GM12892 (cell line): ENCODE data around the gene NPEPL1.

Experiments
- DNase-seq: peaks from one replicate; pipeline ENCODE4 v3.0.0; 2011; ENCODE audit not compliant: insufficient read length
- FAIRE-seq: peaks from 2 replicates; lab custom pipeline; 2011; peaks lifted over from hg19 to GRCh38; lab: Jason Lieb, UNC
- POLR2A ChIP-seq: IDR thresholded peaks from 2 replicates; pipeline ENCODE4 v1.6.1; 2011; ENCODE audit warnings: low read depth, low read length, control low read depth
- POLR2AphosphoS5 ChIP-seq: IDR thresholded peaks from 2 replicates; pipeline ENCODE4 v1.6.1; 2011; ENCODE audit warnings: low read depth, low read length, control low read depth
- TAF1 ChIP-seq: IDR thresholded peaks from 2 replicates; pipeline ENCODE4 v1.6.1; 2011; ENCODE audit warnings: low read depth, mild to moderate bottlenecking, control low read depth, low read length, borderline replicate concordance

Gene NPEPL1

DNA sequence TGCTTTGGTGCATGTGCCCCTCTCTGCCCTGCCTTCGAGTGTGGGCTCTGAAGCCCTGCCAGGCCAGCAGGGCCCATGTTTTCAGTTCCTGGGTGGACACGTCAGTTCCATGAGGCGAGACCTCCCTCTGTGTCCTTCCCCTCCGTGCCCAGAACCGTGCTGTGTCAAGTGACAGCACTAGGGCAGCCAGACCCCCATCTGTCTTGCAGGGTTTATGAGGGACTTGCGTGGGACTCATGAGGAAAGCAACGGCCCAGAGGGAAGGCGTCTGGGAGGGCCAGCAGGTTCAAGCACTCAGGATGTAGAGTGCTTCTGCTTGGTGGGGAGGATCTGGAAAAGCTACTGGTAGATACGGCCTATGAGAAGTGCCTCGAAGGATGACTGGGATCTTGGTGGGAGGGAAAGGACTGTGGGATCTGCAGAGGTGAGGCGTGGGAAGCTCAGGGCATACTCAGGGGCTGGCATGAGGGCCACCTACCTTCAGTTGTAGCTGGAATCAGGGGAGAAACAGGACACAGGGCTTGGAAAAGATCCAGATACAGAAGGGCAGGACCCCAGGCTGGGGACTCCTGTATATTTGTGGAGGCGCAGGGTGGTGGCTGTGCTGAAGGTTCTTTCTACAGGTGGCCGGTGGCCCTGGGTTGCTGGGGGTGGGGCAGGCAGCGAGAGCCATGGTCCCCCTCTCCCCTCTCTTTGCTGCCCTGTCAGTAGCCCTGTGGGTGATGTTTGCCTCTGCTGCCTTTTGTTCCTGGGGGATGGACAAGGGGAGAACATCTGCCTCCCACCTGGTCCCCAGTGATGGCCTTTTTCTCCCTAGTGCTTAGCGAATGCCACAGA is 5.5 kb downstream of the NPEPL1 start:
- TF ChIP-seq POLR2A (no peak), TAF1 (no peak), POLR2AphosphoS5 (no peak)
- FAIRE-seq: no peak
- no peak for DNase-seq

- no peak for FAIRE-seq
- no peak for DNase-seq
- no peak for TF ChIP-seq TAF1
- no peak for TF ChIP-seq POLR2A
- no peak for TF ChIP-seq POLR2AphosphoS5
These were observed 6.4 kb downstream of the NPEPL1 start for GRCh38 chr20:58698741-58699622.

GRCh38 chr20:58699623-58700107 is 7.1 kb downstream of the NPEPL1 start:
- no peak for DNase-seq
- TF ChIP-seq POLR2AphosphoS5: no peak
- TF ChIP-seq TAF1: no peak
- FAIRE-seq: no peak

DNA sequence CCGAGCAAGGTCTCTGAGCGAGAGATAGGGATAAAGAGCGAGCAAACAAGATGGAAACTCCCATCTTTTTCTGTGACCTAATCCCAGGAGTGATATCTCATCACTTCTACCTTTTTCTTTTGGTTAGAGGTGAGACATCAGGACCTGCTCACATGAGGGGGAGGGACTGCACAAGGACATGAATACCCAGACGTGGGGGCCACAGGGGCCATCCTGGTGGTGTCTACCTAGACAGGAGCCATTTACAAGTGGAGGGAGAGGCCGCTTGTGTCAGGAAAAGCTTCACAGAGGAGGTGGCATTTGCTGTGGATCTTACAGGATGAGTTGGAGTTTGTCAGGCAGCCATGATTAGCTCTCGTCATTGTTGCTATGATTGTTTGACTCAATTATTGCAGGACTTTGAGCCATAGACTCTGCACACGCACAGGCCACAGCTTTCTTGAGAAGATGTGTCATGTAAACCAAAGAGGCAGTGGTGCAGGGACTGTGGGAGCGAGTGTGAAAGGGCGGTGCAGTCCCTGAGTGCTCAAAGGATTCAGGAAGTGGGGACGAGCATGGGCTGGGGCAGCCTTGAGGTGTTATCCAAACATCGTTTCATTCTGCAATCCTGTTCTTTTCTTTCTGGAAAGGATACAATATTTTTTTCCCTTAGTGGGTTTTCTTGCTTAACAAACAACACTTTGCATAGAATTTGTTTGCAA is 7.7 kb downstream of the NPEPL1 start:
- DNase-seq (no peak), FAIRE-seq (no peak)
- TF ChIP-seq POLR2AphosphoS5 (no peak), TAF1 (no peak), POLR2A (no peak)

GRCh38 chr20:58700823-58701222 is 8.2 kb downstream of the NPEPL1 start:
- no peak for DNase-seq
- no peak for FAIRE-seq
- TF ChIP-seq POLR2AphosphoS5 (no peak), TAF1 (no peak), POLR2A (no peak)

DNA sequence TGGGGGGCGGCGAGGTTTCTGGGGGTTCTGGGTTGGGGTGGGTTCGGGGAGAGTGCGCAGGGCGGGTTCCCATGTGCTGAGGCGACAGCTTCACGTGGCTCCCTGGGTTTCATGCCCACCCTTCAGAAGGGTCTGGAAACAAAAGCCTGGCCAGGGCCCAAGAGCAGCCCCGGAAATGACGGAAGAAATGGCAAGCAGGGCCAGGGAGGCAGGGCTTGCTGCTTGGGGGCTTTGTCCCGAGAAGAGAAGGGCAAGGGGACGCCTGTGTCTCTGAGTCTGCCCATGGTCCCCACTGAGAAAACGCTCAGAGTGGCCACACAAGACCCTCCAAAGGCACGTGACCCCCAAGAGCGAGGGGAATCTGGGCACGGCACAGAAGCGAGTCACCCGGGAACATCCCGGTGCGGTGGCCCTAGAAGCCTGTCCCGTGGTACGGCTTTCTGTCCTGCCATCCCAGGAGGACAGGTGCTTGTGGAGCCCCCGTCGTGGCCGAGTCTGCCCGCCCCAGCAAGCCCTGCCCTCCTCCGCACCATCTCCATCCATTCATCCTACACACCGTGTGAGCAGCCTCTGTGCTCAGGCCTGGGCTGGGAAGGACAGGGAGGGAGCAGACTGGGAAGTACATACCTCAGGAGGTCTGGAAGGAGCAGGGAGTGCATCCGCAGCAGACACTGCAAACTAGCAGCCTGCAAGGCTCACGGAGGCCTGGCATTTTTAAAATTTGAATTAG is 9.0 kb downstream of the NPEPL1 start:
- TF ChIP-seq TAF1 (no peak), POLR2AphosphoS5 (no peak), POLR2A (no peak)
- FAIRE-seq (no peak), DNase-seq (no peak)

- DNase-seq (no peak), FAIRE-seq (no peak)
- no peak for TF ChIP-seq POLR2AphosphoS5
- no peak for TF ChIP-seq POLR2A
- no peak for TF ChIP-seq TAF1
These were observed 9.5 kb downstream of the NPEPL1 start for GRCh38 chr20:58702161-58702510.

GRCh38 chr20:58702859-58703648 is 10.5 kb downstream of the NPEPL1 start:
- no peak for TF ChIP-seq POLR2A
- no peak for TF ChIP-seq TAF1
- TF ChIP-seq POLR2AphosphoS5: no peak
- DNase-seq (no peak), FAIRE-seq (no peak)

- DNase-seq: no peak
- no peak for FAIRE-seq
- TF ChIP-seq POLR2A (no peak), TAF1 (no peak), POLR2AphosphoS5 (no peak)
These were observed 11.3 kb downstream of the NPEPL1 start for GRCh38 chr20:58703765-58704371.

DNA sequence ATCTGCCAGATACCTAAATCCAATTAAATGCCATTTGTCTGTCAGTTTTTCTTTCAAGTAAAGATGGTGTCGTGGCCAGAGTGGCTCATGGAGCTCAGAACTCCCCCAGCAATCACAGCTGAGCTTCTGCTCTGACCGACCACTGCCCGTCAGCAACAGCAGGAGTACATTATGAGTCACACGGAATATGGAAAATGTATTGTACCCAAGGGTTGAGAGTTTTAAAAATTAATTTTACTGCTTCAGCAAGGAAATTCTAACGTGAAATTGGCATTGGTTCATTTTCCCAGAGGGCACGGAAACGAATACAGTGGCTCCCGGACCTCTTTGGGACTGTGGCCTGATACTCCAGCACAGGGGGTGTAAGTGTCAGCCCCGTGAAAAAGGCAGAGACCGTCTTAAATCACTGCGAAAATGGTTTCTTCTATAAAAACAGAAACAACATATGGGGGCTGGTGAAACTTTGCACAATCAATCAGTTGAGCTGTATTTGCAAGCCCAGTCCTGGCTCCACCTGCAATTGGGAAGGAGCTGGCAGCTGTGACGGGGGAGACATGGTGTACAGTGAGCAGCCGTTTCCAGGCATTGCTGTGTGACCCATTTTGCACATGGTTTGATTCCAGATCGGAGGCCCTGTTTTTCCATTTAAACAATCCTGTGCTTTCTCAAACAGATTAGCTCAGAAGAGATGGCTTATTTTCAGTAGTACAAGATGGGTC is 12.8 kb downstream of the NPEPL1 start:
- DNase-seq (no peak), FAIRE-seq (no peak)

More for the DNA sequence above, 12.8 kb downstream of the NPEPL1 start:
- TF ChIP-seq POLR2AphosphoS5 (no peak), TAF1 (no peak), POLR2A (no peak)
